ENCODE results near the gene TRIM63.
A peak's percentile ranks its signal among the peaks of the same experiment; 100 is the strongest.

Gene TRIM63

DNA sequence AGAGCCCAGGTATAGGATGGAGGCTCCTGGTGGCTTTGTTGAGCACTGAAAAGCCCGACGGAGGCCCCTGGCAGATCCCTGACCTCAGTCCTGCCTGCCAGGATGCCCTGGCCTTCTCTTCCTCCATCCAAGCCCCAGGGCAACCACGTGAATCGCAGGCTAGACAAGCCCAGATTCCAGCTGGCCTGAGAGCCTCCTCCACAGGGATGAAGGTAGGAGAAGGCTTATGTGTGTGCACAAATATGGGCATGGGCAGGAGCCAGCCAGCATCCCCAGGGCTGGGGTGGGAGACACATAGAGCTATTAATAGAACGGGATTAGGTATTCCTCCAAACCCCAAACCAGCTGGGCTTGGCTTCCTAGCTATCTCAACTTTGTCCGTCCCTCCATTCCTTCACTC is 49.8 kb downstream of the TRIM63 start:
- DNase-seq (ENCODE audit: low read depth), result peak; percentile 48
- no peak overlapping the region for H3K4me3 ChIP-seq (ENCODE audit: low read length)
- no peak for TF ChIP-seq CTCF (conservative IDR thresholded peaks at IDR 0.05; ENCODE audit: low read length)

DNA sequence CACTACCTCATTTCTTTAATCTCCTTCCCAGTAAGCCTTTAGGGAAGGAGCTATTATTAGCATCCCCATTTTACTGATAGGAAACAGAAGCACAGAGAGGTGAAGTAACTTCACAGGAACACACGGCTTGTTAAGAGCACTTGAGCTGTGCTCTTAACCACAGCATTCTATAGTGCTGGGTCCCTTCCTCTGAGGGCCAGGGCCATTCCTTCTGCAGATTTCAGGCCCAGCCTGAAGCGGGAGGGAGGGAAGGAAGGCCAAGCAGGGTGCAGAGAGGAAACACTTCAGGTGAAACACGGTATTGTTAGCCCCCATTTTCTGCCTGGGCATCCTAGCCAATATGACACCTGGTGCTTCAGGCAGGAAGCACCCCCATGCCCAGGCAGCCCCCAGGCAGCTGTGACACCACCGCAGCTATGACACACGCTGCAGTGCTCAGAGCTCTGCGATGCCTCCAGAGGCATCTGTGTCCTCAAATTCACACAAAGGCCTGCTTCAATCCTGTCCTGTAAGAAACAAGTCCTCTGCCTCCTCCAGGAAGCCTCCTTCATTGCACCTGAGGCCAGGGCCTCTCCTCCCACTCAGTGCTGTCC is 50.4 kb downstream of the TRIM63 start:
- TF ChIP-seq CTCF (conservative IDR thresholded peaks at IDR 0.05; ENCODE audit: low read length), result no peak
- DNase-seq (ENCODE audit: low read depth), result no peak
- no peak overlapping the region for H3K4me3 ChIP-seq (ENCODE audit: low read length)

DNA sequence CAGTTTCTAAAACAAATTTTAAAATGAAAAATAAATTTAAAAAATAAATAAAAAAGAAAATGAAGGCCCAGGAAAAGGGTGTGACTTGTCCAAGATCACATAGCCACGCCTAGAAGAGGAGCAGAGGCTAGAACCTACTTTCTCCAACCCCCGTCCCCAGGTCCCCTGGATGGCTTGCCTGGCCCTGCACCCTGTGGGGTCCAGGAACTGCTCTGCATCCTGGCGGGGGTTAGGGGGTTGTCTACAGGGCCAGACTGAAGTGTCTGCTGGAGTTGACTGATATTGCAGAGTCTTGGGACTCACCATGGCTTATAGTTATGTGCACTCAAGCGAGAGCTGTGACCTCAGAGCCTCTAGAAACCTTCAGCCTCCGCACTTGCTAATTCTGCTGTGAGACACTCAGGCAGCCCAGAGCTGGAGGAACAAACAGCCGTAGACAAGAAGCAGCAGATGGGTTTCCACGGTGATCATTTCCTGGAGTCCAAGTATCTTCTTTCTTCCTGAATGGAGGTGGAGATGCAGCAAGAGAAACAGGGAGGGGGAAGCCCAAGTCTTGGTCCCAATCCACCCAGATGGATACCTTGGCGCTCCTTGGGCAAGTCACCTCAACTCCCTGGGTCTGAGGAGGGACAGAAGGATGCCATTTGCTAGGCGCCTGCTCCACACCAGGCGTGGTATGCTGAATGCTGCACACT is 51.0 kb downstream of the TRIM63 start:
- no peak for DNase-seq (ENCODE audit: low read depth)
- H3K4me3 ChIP-seq (ENCODE audit: low read length), result no peak overlapping the region
- no peak for TF ChIP-seq CTCF (conservative IDR thresholded peaks at IDR 0.05; ENCODE audit: low read length)

DNA sequence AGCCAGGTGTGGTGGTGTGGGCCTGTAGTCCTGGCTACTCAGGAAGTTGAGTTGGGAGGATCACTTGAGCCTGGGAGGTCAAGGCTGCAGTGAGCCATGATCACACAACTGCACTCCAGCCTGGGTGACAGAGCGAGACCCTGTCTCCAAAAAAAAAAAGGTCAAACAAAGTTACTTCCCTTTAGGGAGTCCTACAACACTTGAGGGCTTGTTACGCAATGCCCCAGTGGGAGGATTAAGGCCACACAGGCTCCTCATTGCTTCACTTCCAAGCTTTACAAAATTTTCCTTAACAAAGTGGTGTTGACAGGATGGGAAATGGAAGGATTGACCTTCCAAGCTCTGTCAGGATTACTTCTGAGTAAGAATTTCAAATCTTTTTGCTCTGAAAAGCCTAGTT is 52.1 kb downstream of the TRIM63 start:
- TF ChIP-seq CTCF (conservative IDR thresholded peaks at IDR 0.05; ENCODE audit: low read length), result no peak
- peak; percentile 79 for DNase-seq (ENCODE audit: low read depth)
- no peak overlapping the region for H3K4me3 ChIP-seq (ENCODE audit: low read length)

GRCh38 chr1:26014179-26014578 is 53.3 kb downstream of the TRIM63 start:
- DNase-seq (ENCODE audit: low read depth), result no peak
- no peak overlapping the region for H3K4me3 ChIP-seq (ENCODE audit: low read length)
- no peak for TF ChIP-seq CTCF (conservative IDR thresholded peaks at IDR 0.05; ENCODE audit: low read length)

GRCh38 chr1:26012864-26013263 is 54.6 kb downstream of the TRIM63 start:
- no peak for DNase-seq (ENCODE audit: low read depth)
- no peak for TF ChIP-seq CTCF (conservative IDR thresholded peaks at IDR 0.05; ENCODE audit: low read length)
- no peak overlapping the region for H3K4me3 ChIP-seq (ENCODE audit: low read length)

GRCh38 chr1:26010825-26011224 is 56.6 kb downstream of the TRIM63 start:
- TF ChIP-seq CTCF (conservative IDR thresholded peaks at IDR 0.05; ENCODE audit: low read length), result no peak
- DNase-seq (ENCODE audit: low read depth), result no peak
- no peak overlapping the region for H3K4me3 ChIP-seq (ENCODE audit: low read length)

Measured in AG10803 (cell line).